ENCODE measurements around the gene KCNK4.

The KCNK4 gene

DNA sequence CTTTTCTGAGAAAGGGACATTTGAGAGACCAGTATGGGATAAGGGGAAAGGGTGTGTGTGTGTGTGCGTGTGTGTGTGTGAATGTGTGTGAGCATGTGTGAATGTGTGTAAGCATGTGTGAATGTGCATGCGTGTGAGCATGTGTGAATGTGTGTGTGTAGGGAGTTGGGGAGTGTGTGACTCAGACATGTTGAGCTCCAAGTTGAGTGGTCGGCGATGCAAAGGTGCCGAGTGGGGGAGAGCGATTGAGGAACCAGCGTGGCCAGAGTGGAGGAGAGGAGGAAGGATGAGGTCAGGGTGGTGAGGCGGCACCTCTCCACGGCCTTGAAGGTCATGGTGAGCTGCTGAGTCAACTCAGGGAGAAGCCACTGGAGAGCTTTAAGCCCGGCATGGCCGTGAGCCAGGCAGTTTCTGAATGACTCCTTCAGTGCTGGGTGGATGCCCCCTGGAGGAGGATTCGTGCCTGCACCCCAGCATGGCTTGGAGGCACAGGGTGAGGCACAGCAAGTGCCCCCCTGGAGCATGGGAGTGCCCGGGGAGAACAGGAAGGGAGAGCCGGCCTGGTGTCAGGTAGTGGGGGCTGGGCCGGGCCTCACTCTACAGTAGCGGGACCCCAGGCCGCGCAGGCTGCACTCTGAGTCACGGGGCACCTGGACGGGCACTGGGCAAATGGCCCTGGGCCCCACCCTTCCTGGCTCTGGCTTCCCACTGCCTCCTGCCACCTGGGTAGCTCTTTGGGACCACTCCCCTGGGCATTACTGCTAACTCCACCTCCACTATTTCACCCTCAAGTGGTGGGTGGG is 40.7 kb downstream of the KCNK4 start:
- peak; percentile 74 for DNase-seq

GRCh38 chr11:64333556-64333955 is 42.5 kb downstream of the KCNK4 start:
- DNase-seq, result no peak

DNA sequence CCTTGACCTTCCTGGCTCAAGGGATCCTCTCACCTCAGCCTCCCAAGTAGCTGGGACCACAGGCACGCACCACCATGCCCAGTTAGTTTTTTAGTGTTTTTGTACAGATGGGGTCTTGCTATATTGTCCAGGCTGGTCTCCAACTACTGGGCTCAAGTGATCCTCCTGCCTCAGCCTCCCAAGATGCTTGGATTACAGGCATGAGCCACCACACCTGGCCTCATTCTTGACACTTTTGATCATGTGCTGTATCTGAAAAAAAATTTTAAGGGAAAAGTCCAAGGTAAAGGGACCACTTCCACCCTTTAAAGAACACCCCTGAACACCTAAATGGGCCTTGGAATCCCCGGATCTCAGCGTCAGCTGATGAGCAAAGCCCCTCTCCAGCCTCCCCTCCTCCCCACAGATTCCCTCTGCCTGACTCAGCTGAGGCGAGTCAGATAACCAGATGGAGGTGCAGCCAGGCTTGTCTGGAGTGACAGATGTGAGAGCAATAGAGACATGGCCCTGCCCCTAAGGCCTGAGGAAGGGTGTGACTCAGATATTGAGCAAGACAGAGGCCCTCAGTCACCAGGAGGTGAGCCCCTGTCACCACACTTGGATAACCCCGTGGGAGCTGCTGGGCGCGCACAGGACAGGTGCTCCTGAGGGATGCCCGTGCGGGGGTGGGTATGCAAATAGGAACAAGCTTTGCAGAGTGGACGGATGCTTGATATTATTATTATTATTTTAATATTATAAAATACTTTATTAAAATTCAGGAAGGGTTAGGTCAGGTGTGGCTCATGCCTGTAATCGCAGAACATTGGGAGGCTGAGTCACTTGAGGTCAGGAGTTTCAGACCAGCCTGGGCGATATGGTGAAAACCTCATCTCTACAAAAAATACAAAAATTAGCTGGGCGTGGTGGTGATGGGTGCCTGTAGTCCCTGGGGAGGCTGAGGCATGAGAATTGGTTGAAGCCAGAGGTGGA is 43.9 kb downstream of the KCNK4 start:
- no peak for DNase-seq

DNA sequence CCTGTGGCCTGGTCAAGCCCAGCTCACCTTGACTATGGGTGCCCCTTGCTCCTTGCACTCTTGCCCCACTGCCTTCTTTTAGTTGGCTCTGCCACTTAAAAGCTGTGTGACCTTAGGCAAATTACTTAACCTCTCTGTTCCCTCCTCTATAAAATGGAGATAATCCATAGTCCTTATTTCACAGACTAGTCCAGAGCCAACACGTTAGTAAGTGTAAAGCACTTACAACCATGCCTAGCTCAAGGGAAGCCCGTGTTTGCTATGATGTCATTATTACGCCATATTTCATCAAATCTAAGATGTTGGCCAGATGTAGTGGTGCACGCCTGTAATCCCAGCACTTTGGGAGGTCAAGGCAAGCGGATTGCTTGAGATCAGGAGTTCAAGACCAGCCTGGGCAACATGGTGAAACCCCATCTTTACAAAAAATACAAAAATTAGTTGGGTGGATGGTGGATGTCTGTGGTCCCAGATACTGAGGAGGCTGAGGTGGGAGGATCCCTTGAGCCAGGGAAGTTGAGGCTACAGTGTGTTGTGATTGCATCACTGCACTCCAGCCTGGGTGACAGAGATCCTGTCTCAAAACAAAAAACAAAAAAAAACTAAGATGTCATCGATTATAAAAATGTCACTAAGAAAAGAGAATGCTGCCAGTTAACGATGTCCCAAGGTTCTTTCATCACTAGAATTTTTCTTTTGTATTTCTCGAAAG is 46.6 kb downstream of the KCNK4 start:
- no peak for DNase-seq

DNA sequence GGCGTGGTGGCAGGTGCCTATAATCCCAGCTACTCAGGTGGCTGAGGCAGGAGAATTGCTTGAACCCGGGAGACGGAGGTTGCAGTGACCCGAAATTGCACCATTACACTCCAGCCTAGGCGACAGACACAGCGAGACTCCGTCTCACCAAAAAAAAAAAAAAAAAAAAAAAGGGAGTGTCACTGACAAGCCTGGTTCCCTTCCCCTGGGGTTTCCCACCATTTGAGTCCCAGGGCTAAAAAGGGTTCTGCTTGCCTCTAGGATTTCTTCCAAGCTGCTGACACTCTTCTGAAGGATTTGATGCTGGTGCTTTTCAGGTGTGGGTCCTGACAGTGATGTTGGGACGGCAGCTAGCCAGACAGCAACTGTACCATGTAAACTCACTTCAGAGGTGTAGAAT is 47.6 kb downstream of the KCNK4 start:
- DNase-seq, result no peak

DNA sequence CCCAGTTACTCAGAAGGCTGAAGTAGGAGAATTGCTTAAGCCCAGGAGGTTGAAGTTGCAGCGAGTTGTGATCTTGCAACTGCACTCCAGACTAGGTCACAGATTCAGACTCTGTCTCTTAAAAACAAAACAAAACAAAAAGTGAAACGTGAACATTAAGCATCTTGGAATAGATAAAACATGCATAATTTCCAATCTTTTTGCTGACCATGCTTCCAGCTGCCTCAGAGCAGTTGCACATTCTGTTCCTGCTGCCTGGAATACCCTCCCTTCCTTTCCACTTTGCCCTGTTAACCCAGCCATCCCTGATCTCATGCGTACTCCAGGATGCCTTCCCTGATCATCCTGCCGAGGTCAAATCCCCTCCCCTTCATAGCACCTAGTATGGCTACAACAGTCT is 48.2 kb downstream of the KCNK4 start:
- DNase-seq, result no peak

DNA sequence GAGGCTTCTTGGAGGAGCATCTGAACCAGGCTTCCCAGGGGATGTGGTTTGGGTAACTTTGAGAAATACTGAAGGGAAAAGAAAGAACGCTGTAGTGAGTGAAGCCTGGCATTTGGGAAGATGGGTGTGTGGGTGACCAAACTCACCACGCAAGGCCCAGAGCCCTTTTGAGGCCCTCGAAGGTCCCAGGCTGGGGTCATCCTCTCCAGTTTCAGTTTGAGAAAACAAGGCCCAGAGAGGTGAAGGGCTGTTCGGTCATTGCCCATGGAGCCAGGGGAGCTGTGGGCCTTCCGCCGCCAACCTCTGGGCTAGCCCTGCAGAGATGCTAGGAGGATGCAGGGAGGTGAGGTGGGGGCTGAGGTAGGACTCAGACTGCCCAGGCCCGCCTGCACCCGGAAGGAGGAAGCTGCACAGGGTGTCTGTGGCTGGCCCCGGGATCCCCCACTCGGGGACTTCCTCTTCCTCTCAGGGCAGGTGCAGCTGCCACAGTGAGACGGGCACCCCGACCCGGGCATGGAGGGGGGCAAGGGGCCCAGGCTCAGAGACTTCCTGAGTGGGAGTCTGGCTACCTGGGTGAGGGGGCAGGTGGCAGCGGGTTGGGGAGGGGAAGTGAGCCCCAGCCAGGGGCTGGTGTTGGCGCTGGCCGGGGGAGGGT is 48.8 kb downstream of the KCNK4 start, which contains the start of gene CCDC88B:
CCDC88B (plus strand) TSS at position 451 of the 655 bp plus-strand sequence; CDS start at position 514, 63 bp downstream.
- no peak for DNase-seq

GRCh38 chr11:64340671-64341335 is 49.7 kb downstream of the KCNK4 start:
- DNase-seq, result no peak

- no peak for DNase-seq
Observed at GRCh38 chr11:64341429-64341828, 50.3 kb downstream of the KCNK4 start.

DNA sequence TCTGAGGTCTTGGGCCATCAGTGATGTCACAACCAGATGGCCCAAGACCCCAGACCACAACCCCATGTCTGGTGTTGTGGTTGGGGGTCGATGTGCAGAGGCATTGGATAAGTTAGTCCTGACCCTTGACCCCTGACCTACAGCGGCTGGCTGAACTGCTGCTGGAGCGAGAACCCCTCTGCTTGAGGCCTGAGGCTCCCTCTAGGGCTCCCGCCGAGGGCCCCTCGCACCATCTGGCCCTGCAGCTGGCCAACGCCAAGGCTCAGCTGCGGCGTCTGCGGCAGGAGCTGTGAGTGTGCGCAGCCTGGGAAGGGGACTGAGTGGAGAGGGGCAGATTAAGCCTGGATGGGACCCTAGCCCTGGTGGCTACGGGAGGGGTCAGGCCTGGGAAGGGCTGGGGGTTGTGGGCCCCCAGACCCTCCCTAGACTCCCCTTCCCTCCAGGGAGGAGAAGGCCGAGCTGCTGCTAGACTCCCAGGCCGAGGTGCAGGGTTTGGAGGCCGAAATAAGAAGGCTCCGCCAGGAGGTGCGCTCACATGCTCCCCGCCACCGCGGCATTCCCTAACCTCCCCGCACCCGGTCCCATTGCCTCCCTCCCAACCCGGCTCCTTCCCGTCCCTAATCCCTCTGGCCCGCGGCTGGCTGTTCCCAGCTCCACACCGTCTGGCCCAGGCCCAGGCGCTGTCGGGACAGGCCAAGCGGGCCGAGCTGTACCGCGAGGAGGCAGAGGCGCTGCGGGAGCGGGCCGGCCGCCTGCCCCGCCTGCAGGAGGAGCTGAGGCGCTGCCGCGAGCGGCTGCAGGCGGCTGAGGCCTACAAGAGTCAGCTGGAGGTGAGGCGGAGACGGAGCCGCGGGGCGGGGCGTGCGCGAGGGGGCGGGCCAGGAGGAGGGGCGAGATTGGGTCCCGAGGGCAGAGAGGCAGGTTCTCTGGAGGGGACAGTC is 51.0 kb downstream of the KCNK4 start:
- DNase-seq, result peak; percentile 90

DNA sequence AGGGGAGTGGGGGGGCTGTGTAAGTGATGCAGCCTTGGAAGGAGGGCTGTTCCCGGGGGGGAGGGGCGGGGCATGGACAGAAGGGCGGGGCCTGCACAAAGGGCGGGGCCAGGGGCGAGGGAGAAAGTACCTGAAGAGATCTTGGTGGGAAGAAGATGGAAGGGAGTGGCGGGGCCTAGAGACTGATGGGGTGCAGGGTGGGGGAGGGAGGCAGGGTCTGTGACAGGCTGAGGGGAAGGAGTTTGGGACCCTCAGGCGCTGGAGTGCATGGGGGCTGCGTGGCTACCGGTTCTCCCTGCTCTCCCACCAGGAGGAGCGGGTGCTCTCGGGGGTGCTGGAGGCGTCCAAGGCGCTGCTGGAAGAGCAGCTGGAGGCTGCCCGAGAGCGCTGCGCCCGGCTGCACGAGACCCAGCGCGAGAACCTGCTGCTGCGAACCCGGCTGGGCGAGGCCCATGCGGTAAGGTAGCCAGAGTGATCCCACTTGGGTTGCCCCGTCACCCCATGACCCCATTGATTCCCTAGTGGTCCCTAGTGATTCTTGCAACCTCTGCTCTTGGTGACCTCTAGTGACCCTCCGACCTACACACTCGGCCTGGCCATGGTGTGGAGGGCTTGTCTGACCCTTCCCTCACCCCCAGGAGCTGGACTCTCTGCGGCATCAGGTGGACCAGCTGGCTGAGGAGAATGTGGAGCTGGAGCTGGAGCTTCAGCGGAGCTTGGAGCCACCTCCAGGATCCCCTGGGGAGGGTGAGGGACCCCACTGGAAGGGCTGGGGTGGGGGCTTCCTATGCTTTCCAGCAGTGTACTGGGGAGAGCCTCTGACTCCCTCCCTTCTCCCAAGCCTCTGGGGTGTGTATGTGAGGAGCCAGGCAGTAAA is 52.0 kb downstream of the KCNK4 start:
- no peak for DNase-seq

- DNase-seq, result no peak
Observed at GRCh38 chr11:64343767-64344559, 52.9 kb downstream of the KCNK4 start.

- peak; percentile 60 for DNase-seq
Observed at GRCh38 chr11:64344787-64345186, 53.7 kb downstream of the KCNK4 start.

GRCh38 chr11:64347193-64347867 is 56.2 kb downstream of the KCNK4 start:
- no peak for DNase-seq

DNA sequence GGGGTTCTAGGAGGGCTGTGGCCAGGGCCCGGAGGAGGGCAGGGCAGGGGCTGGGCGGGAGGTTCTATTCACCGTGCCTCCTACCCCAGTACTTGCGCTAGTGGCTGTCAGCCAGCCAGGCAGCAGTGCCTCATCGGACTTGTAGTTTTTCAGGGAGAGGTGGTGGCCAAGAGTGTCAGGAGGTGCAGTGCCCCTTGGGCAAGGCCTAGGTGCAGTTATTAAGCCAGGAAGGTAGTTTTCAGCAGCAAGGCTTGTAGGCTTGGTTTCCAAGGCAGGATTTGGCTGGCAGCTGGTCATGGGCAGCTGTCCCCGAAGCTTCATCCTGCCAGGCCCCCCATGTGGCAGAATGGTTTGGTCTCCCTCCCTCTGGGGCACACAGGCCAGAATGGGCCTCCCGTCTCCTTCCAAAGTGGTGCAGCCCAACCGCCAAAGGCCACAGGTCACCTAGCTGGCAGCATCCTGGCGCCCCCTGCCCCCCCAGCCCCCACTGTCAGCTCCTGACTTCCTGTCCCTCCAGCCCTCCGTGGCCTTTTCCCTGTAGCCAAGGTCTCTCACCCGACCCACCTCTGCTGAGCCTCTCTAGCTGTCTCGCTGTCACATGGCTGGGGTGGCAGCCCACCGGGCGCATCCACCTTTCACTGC is 57.4 kb downstream of the KCNK4 start:
- peak; percentile 59 for DNase-seq

- no peak for DNase-seq
Observed at GRCh38 chr11:64349025-64349387, 57.9 kb downstream of the KCNK4 start.

- DNase-seq, result no peak
Observed at GRCh38 chr11:64349404-64349803, 58.3 kb downstream of the KCNK4 start.
